Mucosa of descending colon (tissue), 3 donors: Measurements from ENCODE around the gene SRSF11. TPM values are rescaled to one million over a fixed set of nuclear protein-coding genes. Genes with fewer than 3 reads are reported as not detected.

Experiments used
- ATAC-seq: fragments of 200-7000 bp; cut with Tn5 transposase; one replicate; pipeline ENCODE4 v1.9.1; 2020; ENCODE audit warnings: mild to moderate bottlenecking, moderate library complexity
- DNase-seq, 3 donors: peaks; one replicate each; pipeline ENCODE4 v3.0.0-alpha.2; 2020
- H3K36me3 ChIP-seq: fragments of 200-600 bp; one replicate; pipeline ENCODE4 v1.8.0; 2021; ENCODE audit warnings: low read depth, mild to moderate bottlenecking
- H3K4me1 ChIP-seq: fragments of 200-600 bp; one replicate; pipeline ENCODE4 v1.8.0; 2021; ENCODE audit warnings: low read depth, mild to moderate bottlenecking
- H3K4me3 ChIP-seq: fragments of 200-600 bp; one replicate; pipeline ENCODE4 v1.8.0; 2021; ENCODE audit warnings: mild to moderate bottlenecking
- H3K9me3 ChIP-seq: fragments of 200-600 bp; one replicate; pipeline ENCODE4 v1.8.0; 2021; ENCODE audit warnings: mild to moderate bottlenecking
- CTCF ChIP-seq: fragments of 200-600 bp; IDR thresholded peaks from one replicate; pipeline ENCODE4 v1.8.0; 2022; ENCODE audit warnings: antibody characterized with exemption, mild to moderate bottlenecking
- intact Hi-C, 2 donors: fragments of 100-400 bp; cut with DNase I in 1 of 2; cut with micrococcal nuclease in 1 of 2; formaldehyde crosslinking; loops; one replicate each; pipeline versions ENCODE4 v1.11.0 to v1.11.1; 2022; cut with DNase I, micrococcal nuclease
- total RNA-seq, 3 donors: library from RNA; stranded (reverse); fragmentation: NEBNext Ultra II Directional in 2 of 3; extraction: Animal tissue kit (Norgen Biotek cat#: 25700) in 2 of 3; gene quantifications; one replicate each; pipeline versions ENCODE4 v1.2.1 to v1.2.4, GENCODE V29; 2021 to 2023
- donor health status: DM: no; HTN: no; CAD: no; lungs with moderate emphysema.
- donor health status: DM: no; HTN: no; CAD: no.
- donor health status: DM: no; HTN: yes; CAD: no.

The SRSF11 gene
- total RNA-seq, 3 donors from 2014 or later: 113 to 147 (median 126) TPM

DNA sequence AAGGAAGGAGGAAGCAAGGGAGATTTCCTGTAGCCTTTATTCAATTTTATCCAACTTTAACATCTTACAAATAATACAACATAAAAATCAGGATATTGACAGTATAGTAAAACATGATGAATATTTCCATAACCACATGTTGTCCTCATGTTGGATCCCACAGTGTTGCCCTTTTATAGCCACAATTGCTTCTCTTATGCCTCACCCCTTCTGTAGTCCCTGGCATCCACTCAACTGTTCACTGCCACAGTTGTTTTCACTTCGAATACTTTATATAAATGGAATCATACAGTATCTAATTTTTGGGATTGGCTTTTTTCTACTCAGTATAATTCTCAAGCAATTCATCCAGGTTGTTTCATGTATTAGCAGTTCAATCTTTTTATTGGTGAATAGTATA lies 44.8 kb downstream of the SRSF11 start:
- Histone ChIP-seq H3K4me3 (no peak overlapping the region), H3K9me3 (no peaks in the 10 kb centered on the region), H3K4me1 (no peaks in the 10 kb centered on the region), H3K36me3 (no peaks in the 10 kb centered on the region)
- ATAC-seq: no peak
- DNase-seq: no peak
- no peak for TF ChIP-seq CTCF
- intact Hi-C loops: no loop called here

- Histone ChIP-seq H3K4me3 (no peak overlapping the region), H3K36me3 (no peaks in the 10 kb centered on the region), H3K4me1 (no peaks in the 10 kb centered on the region), H3K9me3 (no peaks in the 10 kb centered on the region)
- TF ChIP-seq CTCF: no peak
- ATAC-seq (peak; percentile 23), DNase-seq (no peak)
- intact Hi-C loops: no loop called here
Observed at GRCh38 chr1:70277875-70278274, 56.7 kb downstream of the SRSF11 start.

DNA sequence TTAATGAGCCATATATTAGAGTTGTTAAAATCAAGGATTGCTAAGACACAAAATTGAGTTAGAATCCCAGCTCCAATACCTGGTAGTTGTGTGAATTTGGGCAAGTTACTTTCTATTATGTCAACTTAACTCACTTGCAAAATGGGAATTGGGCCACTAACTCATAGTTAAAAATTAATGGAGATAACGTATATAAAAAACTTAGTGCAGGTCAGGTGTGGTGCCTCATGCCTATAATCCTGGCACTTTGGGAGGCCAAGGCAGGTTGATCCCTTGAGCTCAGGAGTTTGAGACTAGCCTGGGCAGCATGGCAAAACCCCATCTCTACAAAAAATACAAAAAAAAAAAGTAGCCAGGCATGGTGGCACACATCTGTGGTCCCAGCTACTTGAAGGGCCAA lies 57.5 kb downstream of the SRSF11 start:
- ATAC-seq: peak; percentile 70
- intact Hi-C loops: no loop called here
- H3K9me3 ChIP-seq: no peaks in the 10 kb centered on the region
- H3K4me1 ChIP-seq: no peaks in the 10 kb centered on the region
- no peak for DNase-seq
- H3K4me3 ChIP-seq: no peak overlapping the region
- no peak for TF ChIP-seq CTCF
- no peaks in the 10 kb centered on the region for H3K36me3 ChIP-seq

- Histone ChIP-seq H3K36me3 (no peaks in the 10 kb centered on the region), H3K9me3 (no peaks in the 10 kb centered on the region), H3K4me3 (no peak overlapping the region), H3K4me1 (no peaks in the 10 kb centered on the region)
- DNase-seq: no peak
- ATAC-seq: no peak
- TF ChIP-seq CTCF: no peak
- intact Hi-C loops: no loop called here
Observed at GRCh38 chr1:70284366-70284765, 63.2 kb downstream of the SRSF11 start.

GRCh38 chr1:70286453-70286852 lies 65.3 kb downstream of the SRSF11 start:
- intact Hi-C loops: no loop called here
- Histone ChIP-seq H3K9me3 (no peaks in the 10 kb centered on the region), H3K4me3 (no peak overlapping the region), H3K4me1 (no peaks in the 10 kb centered on the region), H3K36me3 (no peaks in the 10 kb centered on the region)
- ATAC-seq (no peak), DNase-seq (no peak)
- no peak for TF ChIP-seq CTCF

DNA sequence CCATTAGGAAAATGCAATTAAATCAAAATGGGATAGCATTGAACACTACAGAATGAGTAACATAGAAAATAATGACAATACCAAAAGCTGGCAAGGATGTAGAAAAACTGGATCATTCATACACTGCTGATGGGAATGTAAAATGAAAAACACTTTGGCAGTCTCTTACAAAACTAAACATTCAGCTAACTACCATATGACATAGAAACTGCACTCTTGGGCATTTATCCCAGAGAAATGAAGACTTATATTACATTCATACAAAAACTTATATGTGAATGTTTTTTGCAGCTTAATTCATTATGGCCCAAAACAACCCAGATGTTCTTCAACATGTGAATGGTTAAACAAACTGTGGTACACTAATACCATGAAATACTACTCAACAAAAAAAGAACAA lies 67.0 kb downstream of the SRSF11 start:
- Histone ChIP-seq H3K9me3 (no peaks in the 10 kb centered on the region), H3K4me1 (no peaks in the 10 kb centered on the region), H3K4me3 (no peak overlapping the region), H3K36me3 (no peaks in the 10 kb centered on the region)
- ATAC-seq (no peak), DNase-seq (no peak)
- intact Hi-C loops: no loop called here
- no peak for TF ChIP-seq CTCF
